PC-9 (cell line): ENCODE data around the gene MAD2L2. TPM values are rescaled to one million over a fixed set of nuclear protein-coding genes. Genes with fewer than 3 reads are reported as not detected.
A peak's percentile ranks its signal among the peaks of the same experiment; 100 is the strongest.

Experiments used
- BruUV-seq: library from RNA; stranded (reverse); fragments of 400-500 nt; replicated peaks from 2 replicates; lab custom pipeline; 2021; lab: Mats Ljungman, UMichigan
- CTCF ChIA-PET: fragments of 300-600 bp; sonication (Branson Sonifier 250); formaldehyde crosslinking; loops from one replicate; lab custom pipeline; 2022; ENCODE audit warnings: antibody characterized with exemption; lab: Charles Lee
- POLR2A ChIA-PET: fragments of 300-600 bp; sonication (Branson Sonifier 250); formaldehyde crosslinking; loops from one replicate; lab custom pipeline; 2022; ENCODE audit warnings: antibody characterized with exemption; ENCODE audit not compliant: unreplicated experiment; lab: Charles Lee
- DNase-seq, 2 experiments: peaks; one replicate each; pipeline versions ENCODE4 v3.0.0 to v3.0.0-alpha.2; 2015 to 2022; ENCODE audit warnings: mixed read lengths in 1 of 2
- H2AFZ ChIP-seq: fragments of 200-600 bp; sonication (generic); 2 replicates; pipeline ENCODE4 v1.8.1; 2017; ENCODE audit warnings: antibody characterized with exemption
- H3F3A ChIP-seq: fragments of 200-600 bp; sonication (generic); 2 replicates; pipeline ENCODE4 v1.8.1; 2017; ENCODE audit warnings: antibody characterized with exemption, mild to moderate bottlenecking, low read depth; ENCODE audit not compliant: insufficient read depth
- H3K27ac ChIP-seq: fragments of 200-600 bp; sonication (generic); 2 replicates; pipeline ENCODE4 v1.6.1; 2016; ENCODE audit warnings: mixed run types
- H3K27me3 ChIP-seq: fragments of 200-600 bp; sonication (generic); 2 replicates; pipeline ENCODE4 v1.6.1; 2016; ENCODE audit warnings: low read depth, mixed run types; ENCODE audit not compliant: insufficient read depth
- H3K36me3 ChIP-seq: fragments of 200-600 bp; sonication (generic); 2 replicates; pipeline ENCODE4 v1.6.1; 2016; ENCODE audit warnings: low read depth, mixed run types
- H3K4me1 ChIP-seq: fragments of 200-600 bp; sonication (generic); replicated peaks from 2 replicates; pipeline ENCODE4 v1.6.1; 2016; ENCODE audit warnings: mixed run types; ENCODE audit not compliant: insufficient read depth
- H3K4me2 ChIP-seq: fragments of 200-600 bp; sonication (generic); 2 replicates; pipeline ENCODE4 v1.6.1; 2017; ENCODE audit warnings: mixed run types
- H3K4me3 ChIP-seq: fragments of 200-600 bp; sonication (generic); 2 replicates; pipeline ENCODE4 v1.6.1; 2016; ENCODE audit warnings: mixed run types
- H3K79me2 ChIP-seq: fragments of 200-600 bp; sonication (generic); 2 replicates; pipeline ENCODE4 v1.6.1; 2017; ENCODE audit warnings: low read depth, mixed run types
- H3K9me2 ChIP-seq: fragments of 200-600 bp; sonication (generic); 2 replicates; pipeline ENCODE4 v1.8.1; 2017; ENCODE audit warnings: mild to moderate bottlenecking; ENCODE audit not compliant: insufficient read depth
- H3K9me3 ChIP-seq: fragments of 200-600 bp; sonication (generic); 2 replicates; pipeline ENCODE4 v1.8.1; 2016; ENCODE audit warnings: low read depth; ENCODE audit not compliant: insufficient read depth
- H4K20me1 ChIP-seq: fragments of 200-600 bp; sonication (generic); 2 replicates; pipeline ENCODE4 v1.8.1; 2017; ENCODE audit not compliant: insufficient read depth
- EZH2 ChIP-seq: fragments of 200-600 bp; sonication (generic); IDR thresholded peaks from 2 replicates; pipeline ENCODE4 v1.8.0; 2017; ENCODE audit warnings: antibody characterized with exemption, low read depth
- intact Hi-C: fragments of 100-400 bp; cut with micrococcal nuclease; formaldehyde crosslinking; loops from one replicate; pipeline ENCODE4 v1.10.0; 2022; ENCODE audit not compliant: unreplicated experiment
- total RNA-seq: library from RNA; stranded (reverse); gene quantifications from 2 replicates; pipeline ENCODE4 v1.2.3, GENCODE V29; 2021
- TF ChIP-seq, protein P1 (sequence below): fragments of 200-600 bp; sonication (generic); conservative IDR thresholded peaks from 2 replicates; pipeline ENCODE4 v1.6.1; 2017; ENCODE audit warnings: mixed run types, antibody characterized with exemption, mild to moderate bottlenecking, moderate library complexity

MAD2L2 gene
- total RNA-seq, 1 experiment from 2014 or later = 52.9 TPM

DNA sequence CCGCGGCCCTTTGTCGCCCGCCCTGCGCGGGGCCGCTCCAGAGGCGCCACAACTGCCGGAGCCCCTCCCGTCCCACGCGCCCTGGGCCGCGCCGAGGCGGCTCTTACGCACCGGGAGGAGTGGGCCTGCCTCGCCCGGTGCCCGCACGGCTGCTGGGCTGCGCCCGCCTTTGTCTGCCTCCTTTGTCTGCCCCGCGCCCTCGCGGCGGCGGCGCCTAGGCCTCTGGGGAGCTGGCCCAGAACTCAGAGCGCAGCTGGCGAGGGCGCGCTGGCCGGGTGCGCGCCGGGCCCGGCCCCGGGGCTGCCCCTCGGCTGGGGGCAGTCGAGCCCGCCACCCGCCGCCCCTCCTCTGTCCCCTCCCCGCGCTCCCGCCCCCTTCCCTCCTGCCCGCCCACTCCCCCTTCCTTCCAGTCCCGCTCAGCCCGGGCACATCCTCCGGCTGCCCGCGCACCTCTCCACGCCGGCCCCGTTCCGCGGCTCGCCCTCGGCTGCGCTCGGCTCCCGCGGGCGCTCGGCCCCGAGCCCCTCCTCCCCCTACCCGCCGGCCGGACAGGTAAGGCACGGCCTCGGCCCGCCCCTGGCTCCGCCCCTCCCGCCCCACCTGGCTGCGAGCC lies 10.5 kb upstream of the MAD2L2 start, which contains the start of gene DRAXIN:
DRAXIN (plus strand) TSS at position 409 of the 613 bp plus-strand sequence. CDS start 14,549 bp downstream, outside the sequence.
- H3K27ac ChIP-seq = no peak within 1 kb of the TSS
- H3K9me2 ChIP-seq = no peaks in the 10 kb centered on the region
- H3K9me3 ChIP-seq = no peaks in the 10 kb centered on the region
- no peaks in the 10 kb centered on the region for H4K20me1 ChIP-seq
- H3K4me1 ChIP-seq = peaks cover 11% of the 10 kb centered on the region; the same call in 1 of the 2 replicates
- POLR2A ChIA-PET = no interaction called here
- H3K4me3 ChIP-seq = no peak within 1 kb of the TSS
- no TSS peak for BruUV-seq
- H3K27me3 ChIP-seq = peaks cover 13% of the 10 kb centered on the region
- H2AFZ ChIP-seq = no peak within 1 kb of the TSS
- no peaks in the 10 kb centered on the region for H3K79me2 ChIP-seq
- intact Hi-C loops = no loop called here
- TF ChIP-seq EZH2 = 0 out of 2 replicates have a peak, but pooled peaks have one; percentile 43
- TF ChIP-seq, protein P1, sequence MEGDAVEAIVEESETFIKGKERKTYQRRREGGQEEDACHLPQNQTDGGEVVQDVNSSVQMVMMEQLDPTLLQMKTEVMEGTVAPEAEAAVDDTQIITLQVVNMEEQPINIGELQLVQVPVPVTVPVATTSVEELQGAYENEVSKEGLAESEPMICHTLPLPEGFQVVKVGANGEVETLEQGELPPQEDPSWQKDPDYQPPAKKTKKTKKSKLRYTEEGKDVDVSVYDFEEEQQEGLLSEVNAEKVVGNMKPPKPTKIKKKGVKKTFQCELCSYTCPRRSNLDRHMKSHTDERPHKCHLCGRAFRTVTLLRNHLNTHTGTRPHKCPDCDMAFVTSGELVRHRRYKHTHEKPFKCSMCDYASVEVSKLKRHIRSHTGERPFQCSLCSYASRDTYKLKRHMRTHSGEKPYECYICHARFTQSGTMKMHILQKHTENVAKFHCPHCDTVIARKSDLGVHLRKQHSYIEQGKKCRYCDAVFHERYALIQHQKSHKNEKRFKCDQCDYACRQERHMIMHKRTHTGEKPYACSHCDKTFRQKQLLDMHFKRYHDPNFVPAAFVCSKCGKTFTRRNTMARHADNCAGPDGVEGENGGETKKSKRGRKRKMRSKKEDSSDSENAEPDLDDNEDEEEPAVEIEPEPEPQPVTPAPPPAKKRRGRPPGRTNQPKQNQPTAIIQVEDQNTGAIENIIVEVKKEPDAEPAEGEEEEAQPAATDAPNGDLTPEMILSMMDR = no peak
- H3K4me2 ChIP-seq = no peak within 1 kb of the TSS
- H3F3A ChIP-seq = no peaks in the 10 kb centered on the region
- DNase-seq = no peak
- CTCF ChIA-PET = no interaction called here
- H3K36me3 ChIP-seq = no peaks in the 10 kb centered on the region

DNA sequence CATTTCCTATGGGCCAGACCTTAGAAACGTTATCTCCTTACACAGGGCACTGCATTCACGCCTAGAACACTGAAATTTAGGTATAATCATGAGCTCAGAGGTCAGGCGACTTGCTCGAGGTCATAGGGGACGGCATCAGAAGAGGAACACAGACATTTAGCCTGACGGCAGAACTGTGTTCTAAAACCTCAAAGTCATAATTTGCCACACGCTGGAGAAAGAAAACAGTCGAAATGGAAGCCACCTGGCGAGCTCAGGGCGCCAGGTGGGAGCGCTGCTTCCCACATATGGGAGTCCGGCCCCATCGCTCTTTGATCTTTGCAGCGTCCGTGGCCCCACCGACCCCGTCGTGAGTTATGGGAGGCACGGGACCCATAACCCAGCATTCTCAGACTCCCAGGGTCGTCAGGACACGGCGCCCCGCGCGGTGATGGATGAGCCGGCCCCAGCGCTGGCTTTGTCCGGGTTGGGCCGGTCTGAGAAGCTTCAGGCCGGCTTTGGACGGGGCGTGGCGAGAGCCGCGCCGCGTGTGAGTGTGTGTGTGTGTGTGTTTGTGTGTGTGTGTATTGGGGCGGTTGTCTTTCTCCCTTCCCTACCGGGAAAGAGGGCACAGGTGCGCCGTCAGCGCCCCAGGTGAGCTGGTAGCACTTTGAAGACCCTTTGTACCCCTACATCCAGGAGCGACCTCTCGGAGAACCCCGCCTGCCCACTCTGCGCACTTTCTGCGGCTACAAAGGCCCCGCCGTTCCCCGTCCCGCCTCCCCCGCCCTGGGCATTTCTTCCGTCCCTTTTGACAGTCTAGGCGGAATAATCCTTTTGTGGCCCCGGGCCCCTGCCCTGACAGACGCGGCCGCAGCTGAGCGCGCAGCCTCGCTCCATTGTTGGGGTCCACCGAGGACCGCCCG lies 9.7 kb upstream of the MAD2L2 start:
- CTCF ChIA-PET = interaction anchor here (0.6 to 0.7 kb wide), 2 partner anchors 23 to 36 kb away, joined by 3 to 4 read pairs; no protein-coding TSS in a partner anchor
- Histone ChIP-seq H3K79me2 (no peaks in the 10 kb centered on the region), H3F3A (no peaks in the 10 kb centered on the region), H3K27me3 (peaks cover 13% of the 10 kb centered on the region), H3K4me2 (no peak overlapping the region), H3K36me3 (no peaks in the 10 kb centered on the region), H3K9me3 (no peaks in the 10 kb centered on the region), H3K4me3 (no peak overlapping the region), H2AFZ (no peak overlapping the region), H3K27ac (no peak overlapping the region), H3K9me2 (no peaks in the 10 kb centered on the region), H4K20me1 (no peaks in the 10 kb centered on the region), H3K4me1 (peaks cover 11% of the 10 kb centered on the region; the same call in 1 of the 2 replicates)
- TF ChIP-seq, protein P1 = no peak
- TF ChIP-seq EZH2 = no peak
- BruUV-seq = no TSS peak
- no peak for DNase-seq
- intact Hi-C loops = no loop called here
- POLR2A ChIA-PET = interaction anchor here (0.5 to 0.8 kb wide), 2 partner anchors 142 to 362 kb away, joined by 3 to 5 read pairs; no protein-coding TSS in a partner anchor

DNA sequence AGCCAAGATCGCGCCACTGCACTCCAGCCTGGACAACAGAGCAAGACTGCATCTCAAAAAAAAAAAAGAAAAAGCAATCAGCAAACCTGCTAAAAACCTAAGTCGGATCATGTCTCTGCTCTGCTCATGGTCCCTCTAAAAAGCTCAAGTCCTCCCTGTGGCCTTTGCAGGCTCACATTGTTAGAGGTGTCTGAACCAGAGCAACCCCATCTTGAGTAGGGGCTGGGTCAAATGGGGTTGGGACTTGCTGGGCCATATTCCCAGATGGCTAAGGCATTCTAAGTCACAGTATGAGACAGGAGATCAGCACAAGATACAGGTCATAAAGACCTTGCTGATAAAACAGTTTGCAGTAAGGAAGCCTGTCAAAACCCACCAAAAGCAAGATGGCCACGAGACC lies 7.6 kb upstream of the MAD2L2 start:
- Histone ChIP-seq H3K36me3 (no peaks in the 10 kb centered on the region), H3K27me3 (peaks cover 9% of the 10 kb centered on the region), H3K4me1 (peaks cover 9% of the 10 kb centered on the region; the same call in 1 of the 2 replicates), H4K20me1 (no peaks in the 10 kb centered on the region), H3K27ac (no peak overlapping the region), H3K9me3 (no peaks in the 10 kb centered on the region), H2AFZ (no peak overlapping the region), H3K9me2 (no peaks in the 10 kb centered on the region), H3F3A (no peaks in the 10 kb centered on the region), H3K4me3 (no peak overlapping the region), H3K79me2 (no peaks in the 10 kb centered on the region), H3K4me2 (no peak overlapping the region)
- DNase-seq = no peak
- ChIA-PET POLR2A (no interaction called here), CTCF (no interaction called here)
- TF ChIP-seq, protein P1 = no peak
- TF ChIP-seq EZH2 = no peak
- no TSS peak for BruUV-seq
- intact Hi-C loops = no loop called here
